IMR-90 (cell line): Measurements from ENCODE around the gene CCDC51. TPM values are rescaled to one million over a fixed set of nuclear protein-coding genes. Genes with fewer than 3 reads are reported as not detected.

Experiments used
- ATAC-seq: fragments of 200-7000 bp; cut with Tn5 transposase; 2 replicates; pipeline ENCODE4 v1.9.1; 2020; ENCODE audit warnings: low read depth, mild to moderate bottlenecking, moderate library complexity
- BruUV-seq: library from RNA; stranded (reverse); fragments of 400-500 nt; replicated peaks from 2 replicates; lab custom pipeline; 2021; lab: Mats Ljungman, UMichigan
- CTCF ChIA-PET: fragments of 300-600 bp; formaldehyde crosslinking; extraction: SDS; loops from one replicate; lab custom pipeline; 2021; ENCODE audit warnings: antibody characterized with exemption; lab: Yijun Ruan, JAX
- POLR2A ChIA-PET: fragments of 300-600 bp; sonication (Branson Sonifier 250); formaldehyde crosslinking; loops from one replicate; lab custom pipeline; 2022; ENCODE audit warnings: antibody characterized with exemption; ENCODE audit not compliant: unreplicated experiment; lab: Charles Lee
- DNase-seq: peaks from one replicate; pipeline ENCODE4 v3.0.0; 2013
- H2AFZ ChIP-seq: replicated peaks from 2 replicates; pipeline ENCODE3; 2013; ENCODE audit warnings: low read length, mild to moderate bottlenecking; ENCODE audit not compliant: poor library complexity
- H2AK5ac ChIP-seq: 2 replicates; pipeline ENCODE4 v1.6.1; 2013; ENCODE audit warnings: low read depth, low read length, inconsistent platforms
- H2AK9ac ChIP-seq: replicated peaks from 2 replicates; pipeline ENCODE3; 2013; ENCODE audit warnings: mild to moderate bottlenecking, low read depth, low read length, moderate library complexity; ENCODE audit not compliant: poor library complexity
- H2BK120ac ChIP-seq: 2 replicates; pipeline ENCODE4 v1.6.1; 2013; ENCODE audit warnings: low read depth, low read length, inconsistent platforms
- H2BK15ac ChIP-seq: 3 replicates; pipeline ENCODE4 v1.6.1; 2013; ENCODE audit warnings: low read depth, low read length, inconsistent platforms
- H2BK20ac ChIP-seq: 2 replicates; pipeline ENCODE4 v1.6.1; 2013; ENCODE audit warnings: low read depth, mild to moderate bottlenecking, inconsistent platforms, low read length, moderate library complexity
- H2BK5ac ChIP-seq: 2 replicates; pipeline ENCODE4 v1.6.1; 2013; ENCODE audit warnings: mild to moderate bottlenecking, low read depth, low read length, inconsistent platforms; ENCODE audit not compliant: poor library complexity, severe bottlenecking
- H3K14ac ChIP-seq: replicated peaks from 2 replicates; pipeline ENCODE4 v1.6.1; 2013; ENCODE audit warnings: low read depth, low read length, inconsistent platforms
- H3K18ac ChIP-seq: 2 replicates; pipeline ENCODE4 v1.6.1; 2013; ENCODE audit warnings: low read depth, low read length, control low read depth
- H3K23ac ChIP-seq: 2 replicates; pipeline ENCODE4 v1.6.1; 2013; ENCODE audit warnings: low read depth, low read length, inconsistent platforms
- H3K27ac ChIP-seq: 2 replicates; pipeline ENCODE4 v1.5.1; 2013; ENCODE audit warnings: mild to moderate bottlenecking, control low read depth, low read length; ENCODE audit not compliant: insufficient read depth
- H3K27me3 ChIP-seq: 2 replicates; pipeline ENCODE4 v1.6.1; 2013; ENCODE audit warnings: low read length; ENCODE audit not compliant: control insufficient read depth, insufficient read depth
- H3K36me3 ChIP-seq: 2 replicates; pipeline ENCODE4 v1.6.1; 2013; ENCODE audit warnings: low read length, mixed read lengths; ENCODE audit not compliant: control insufficient read depth, insufficient read depth
- H3K4ac ChIP-seq: 2 replicates; pipeline ENCODE4 v1.6.1; 2013; ENCODE audit warnings: low read depth, low read length, inconsistent platforms
- H3K4me1 ChIP-seq: 2 replicates; pipeline ENCODE4 v1.6.1; 2013; ENCODE audit warnings: low read length, mixed read lengths; ENCODE audit not compliant: control insufficient read depth, insufficient read depth
- H3K4me2 ChIP-seq: 2 replicates; pipeline ENCODE4 v1.6.1; 2013; ENCODE audit warnings: low read depth, mild to moderate bottlenecking, control low read depth, low read length, moderate library complexity
- H3K4me3 ChIP-seq: 2 replicates; pipeline ENCODE4 v1.5.1; 2013; ENCODE audit warnings: low read depth, mild to moderate bottlenecking, control low read depth, low read length, moderate library complexity; ENCODE audit not compliant: insufficient read depth
- H3K56ac ChIP-seq: 2 replicates; pipeline ENCODE4 v1.6.1; 2013; ENCODE audit warnings: low read length, inconsistent platforms; ENCODE audit not compliant: insufficient read depth; ENCODE audit errors: extremely low read depth
- H3K79me1 ChIP-seq, 2 experiments: 2 replicates each; pipeline ENCODE4 v1.6.1; 2013; ENCODE audit warnings: low read length in 2 of 2, inconsistent platforms in 1 of 2, low read depth in 1 of 2
- H3K9ac ChIP-seq: 2 replicates; pipeline ENCODE4 v1.6.1; 2013; ENCODE audit warnings: low read depth, low read length, control low read depth
- H3K9me1 ChIP-seq: 2 replicates; pipeline ENCODE4 v1.6.1; 2013; ENCODE audit warnings: low read length, inconsistent platforms; ENCODE audit not compliant: insufficient read depth
- H3K9me3 ChIP-seq: 2 replicates; pipeline ENCODE4 v1.6.1; 2013; ENCODE audit warnings: low read length; ENCODE audit not compliant: control insufficient read depth, insufficient read depth
- H4K20me1 ChIP-seq: 2 replicates; pipeline ENCODE4 v1.6.1; 2013; ENCODE audit warnings: low read length, inconsistent platforms; ENCODE audit not compliant: insufficient read depth
- H4K5ac ChIP-seq: 2 replicates; pipeline ENCODE4 v1.6.1; 2013; ENCODE audit warnings: mild to moderate bottlenecking, low read depth, low read length, control low read depth
- H4K8ac ChIP-seq, 2 experiments: 2 replicates each; pipeline ENCODE4 v1.6.1; 2013; ENCODE audit warnings: low read depth in 2 of 2, low read length in 2 of 2, control low read depth in 1 of 2, inconsistent platforms in 1 of 2
- H4K91ac ChIP-seq: 2 replicates; pipeline ENCODE4 v1.6.1; 2013; ENCODE audit warnings: low read depth, low read length, inconsistent platforms; ENCODE audit not compliant: insufficient read depth
- BHLHE40 ChIP-seq: fragments of 150-350 bp; IDR thresholded peaks from 2 replicates; pipeline ENCODE4 v1.6.1; 2016; ENCODE audit warnings: mild to moderate bottlenecking, low read depth, low read length
- CEBPB ChIP-seq: IDR thresholded peaks from 2 replicates; pipeline ENCODE4 v1.6.1; 2012; ENCODE audit warnings: low read depth, low read length, improper control_type of control experiment
- CHD1 ChIP-seq: IDR thresholded peaks from 2 replicates; pipeline ENCODE4 v1.6.1; 2012; ENCODE audit warnings: low read depth, low read length, improper control_type of control experiment
- CTCF ChIP-seq: conservative IDR thresholded peaks from 2 replicates; pipeline ENCODE4 v1.5.1; 2012; ENCODE audit warnings: mild to moderate bottlenecking, low read depth, low read length, improper control_type of control experiment
- ELK1 ChIP-seq: fragments of 150-350 bp; IDR thresholded peaks from 2 replicates; pipeline ENCODE4 v1.6.1; 2016; ENCODE audit warnings: low read depth, mild to moderate bottlenecking, low read length, moderate library complexity, borderline replicate concordance
- FOS ChIP-seq: fragments of 150-350 bp; IDR thresholded peaks from 2 replicates; pipeline ENCODE4 v1.6.1; 2016; ENCODE audit warnings: low read depth, low read length
- MAFK ChIP-seq: IDR thresholded peaks from 2 replicates; pipeline ENCODE4 v1.6.1; 2012; ENCODE audit warnings: low read depth, low read length, improper control_type of control experiment
- MAZ ChIP-seq: IDR thresholded peaks from 2 replicates; pipeline ENCODE4 v1.6.1; 2012; ENCODE audit warnings: low read depth, mild to moderate bottlenecking, low read length, improper control_type of control experiment, moderate library complexity, borderline replicate concordance
- MXI1 ChIP-seq: IDR thresholded peaks from 2 replicates; pipeline ENCODE4 v1.6.1; 2012; ENCODE audit warnings: low read depth, mild to moderate bottlenecking, low read length, moderate library complexity, borderline replicate concordance
- NFE2L2 ChIP-seq: fragments of 150-350 bp; IDR thresholded peaks from 2 replicates; pipeline ENCODE4 v1.6.1; 2016; ENCODE audit warnings: low read depth, mild to moderate bottlenecking, low read length
- POLR2A ChIP-seq: IDR thresholded peaks from 2 replicates; pipeline ENCODE4 v1.6.1; 2012; ENCODE audit warnings: mild to moderate bottlenecking, low read depth, low read length
- RAD21 ChIP-seq: IDR thresholded peaks from 2 replicates; pipeline ENCODE4 v1.6.1; 2012; ENCODE audit warnings: low read length, improper control_type of control experiment
- RCOR1 ChIP-seq: IDR thresholded peaks from 2 replicates; pipeline ENCODE4 v1.6.1; 2012; ENCODE audit warnings: mild to moderate bottlenecking, low read length, improper control_type of control experiment; ENCODE audit not compliant: insufficient replicate concordance
- RFX5 ChIP-seq: IDR thresholded peaks from 2 replicates; pipeline ENCODE4 v1.8.0; 2012; ENCODE audit warnings: low read depth, mild to moderate bottlenecking, low read length, moderate library complexity
- SMC3 ChIP-seq: fragments of 150-350 bp; IDR thresholded peaks from 2 replicates; pipeline ENCODE4 v1.6.1; 2016; ENCODE audit warnings: low read depth, mild to moderate bottlenecking, antibody characterized with exemption, low read length, moderate library complexity
- USF2 ChIP-seq: fragments of 150-350 bp; IDR thresholded peaks from 2 replicates; pipeline ENCODE4 v1.6.1; 2017; ENCODE audit warnings: mild to moderate bottlenecking, antibody characterized with exemption, low read length, low read depth
- WGBS, 2 experiments: methylation state at CpG; one replicate each; pipeline versions ENCODE4 v1.1.5 to v1.1.7; 2013; ENCODE audit warnings: missing lambda C conversion rate in 2 of 2; ENCODE audit not compliant: insufficient read length in 1 of 2; ENCODE audit errors: extremely low coverage in 2 of 2; 5-methylcytosine and 5-hydroxymethylcytosine counted together
- dilution Hi-C: fragments of 300-500 bp; cut with HindIII; formaldehyde crosslinking; loops from one replicate; pipeline ENCODE4 v1.14.3; 2018; ENCODE audit warnings: low sequenced_read_pairs; ENCODE audit not compliant: unreplicated experiment
- in situ Hi-C: fragments of 300-500 bp; cut with MboI; formaldehyde crosslinking; loops from 3 replicates; pipeline ENCODE4 v1.14.3; 2019; ENCODE audit warnings: low sequenced_read_pairs, inconsistent platforms, mixed read lengths
- intact Hi-C: fragments of 100-400 bp; cut with micrococcal nuclease; formaldehyde crosslinking; loops from 2 replicates; pipeline ENCODE4 v1.10.0; 2022
- polyA plus RNA-seq, 3 experiments: library from polyadenylated mRNA; depleted of rRNA; stranded (reverse); fragments of >200 nt; gene quantifications; 2 replicates each; pipeline ENCODE4 v1.2.3, GENCODE V29; 2012; ENCODE audit warnings: low replicate concordance in 1 of 3
- total RNA-seq: library from RNA; depleted of rRNA; stranded (reverse); fragments of >200 nt; gene quantifications from 2 replicates; pipeline ENCODE4 v1.2.3, GENCODE V29; 2012

CCDC51 gene
- total and polyA plus RNA-seq, 2 of the 4 experiments (the other 2 are of a cell fraction), result 11.0 to 16.1 TPM

GRCh38 chr3:48419149-48419548 lies 20.8 kb downstream of the CCDC51 start:
- H3K23ac ChIP-seq, result no peak overlapping the region
- no peak for TF ChIP-seq MXI1
- TF ChIP-seq NFE2L2, result no peak
- TF ChIP-seq CTCF, result no peak
- TF ChIP-seq ELK1, result no peak
- no peak for TF ChIP-seq FOS
- TF ChIP-seq MAFK, result no peak
- no peak for TF ChIP-seq RAD21
- TF ChIP-seq MAZ, result no peak
- no peak for TF ChIP-seq RCOR1
- no peak for TF ChIP-seq POLR2A
- no peak for TF ChIP-seq USF2
- no peak for TF ChIP-seq CHD1
- TF ChIP-seq CEBPB, result no peak
- TF ChIP-seq RFX5, result no peak
- no peak for TF ChIP-seq BHLHE40
- no peak for TF ChIP-seq SMC3
- no peaks in the 10 kb centered on the region for H3K9me3 ChIP-seq
- no peaks in the 10 kb centered on the region for H3K27me3 ChIP-seq
- H2BK20ac ChIP-seq, result no peak overlapping the region
- no peak overlapping the region for H4K8ac ChIP-seq
- WGBS, 2 experiments, result 94% methylated on average over 8 of the region's 9 CpGs; no CpG with 5 or more reads in 1 of the 2 experiments
- no peak overlapping the region for H2BK15ac ChIP-seq
- H3K56ac ChIP-seq, result no peak overlapping the region
- no peak overlapping the region for H3K27ac ChIP-seq
- no peak overlapping the region for H3K4ac ChIP-seq
- ChIA-PET POLR2A (no interaction called here), CTCF (interaction anchor here (1.3 kb wide), 1 partner anchor 17 kb away, joined by 4 read pairs; no protein-coding TSS in a partner anchor)
- H3K36me3 ChIP-seq, result peaks cover 44% of the 10 kb centered on the region
- H4K5ac ChIP-seq, result no peak overlapping the region
- H3K4me1 ChIP-seq, result no peaks in the 10 kb centered on the region
- in situ Hi-C loops (no loop called here), dilution Hi-C loops (no loop called here), intact Hi-C loops (no loop called here)
- no peak overlapping the region for H2AFZ ChIP-seq
- no peak overlapping the region for H3K4me2 ChIP-seq
- no TSS peak for BruUV-seq
- ATAC-seq, result no peak
- no peaks in the 10 kb centered on the region for H3K9me1 ChIP-seq
- H3K4me3 ChIP-seq, result no peak overlapping the region
- no peak overlapping the region for H2BK5ac ChIP-seq
- H3K79me1 ChIP-seq, result peaks cover 4 to 19% of the 10 kb centered on the region in 2 experiments; a peak in 3 of 4 replicates
- DNase-seq, result no peak
- H2AK5ac ChIP-seq, result no peak overlapping the region
- no peak overlapping the region for H3K9ac ChIP-seq
- no peak overlapping the region for H2AK9ac ChIP-seq
- H3K18ac ChIP-seq, result no peak overlapping the region
- no peak overlapping the region for H4K91ac ChIP-seq
- peaks cover 1% of the 10 kb centered on the region; the same call in 1 of the 2 replicates for H4K20me1 ChIP-seq
- H2BK120ac ChIP-seq, result no peak overlapping the region
- H3K14ac ChIP-seq, result no peak overlapping the region
